ENCODE measurements around the gene PHKA2.

The PHKA2 gene

DNA sequence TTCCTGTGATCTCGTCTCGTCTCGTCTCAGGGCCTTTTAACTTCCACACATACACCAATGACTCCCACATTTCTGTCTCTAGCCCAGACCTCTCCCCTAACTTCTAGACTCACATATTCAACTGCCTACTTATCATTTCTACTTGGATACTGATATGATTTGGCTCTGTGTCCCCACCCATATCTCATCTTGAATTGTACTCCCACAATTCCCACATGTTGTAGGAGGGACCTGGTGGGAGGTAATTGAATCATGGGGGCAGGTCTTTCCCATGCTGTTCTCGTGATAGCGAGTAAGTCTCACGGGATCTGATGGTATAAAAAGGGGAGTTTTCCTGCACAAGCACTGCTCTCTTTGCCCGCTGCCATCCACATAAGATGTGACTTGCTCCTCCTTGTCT lies 8.9 kb downstream of the PHKA2 start:
- no peak for DNase-seq (ENCODE audit: low spot score)

GRCh38 chrX:18973527-18974192 lies 10.3 kb downstream of the PHKA2 start:
- no peak for DNase-seq (ENCODE audit: low spot score)

- DNase-seq (ENCODE audit: low spot score) = no peak
Measured at GRCh38 chrX:18971506-18971905, 12.4 kb downstream of the PHKA2 start.

- no peak for DNase-seq (ENCODE audit: low spot score)
Measured at GRCh38 chrX:18970465-18970864, 13.4 kb downstream of the PHKA2 start.

- no peak for DNase-seq (ENCODE audit: low spot score)
Measured at GRCh38 chrX:18966624-18967023, 17.3 kb downstream of the PHKA2 start.

DNA sequence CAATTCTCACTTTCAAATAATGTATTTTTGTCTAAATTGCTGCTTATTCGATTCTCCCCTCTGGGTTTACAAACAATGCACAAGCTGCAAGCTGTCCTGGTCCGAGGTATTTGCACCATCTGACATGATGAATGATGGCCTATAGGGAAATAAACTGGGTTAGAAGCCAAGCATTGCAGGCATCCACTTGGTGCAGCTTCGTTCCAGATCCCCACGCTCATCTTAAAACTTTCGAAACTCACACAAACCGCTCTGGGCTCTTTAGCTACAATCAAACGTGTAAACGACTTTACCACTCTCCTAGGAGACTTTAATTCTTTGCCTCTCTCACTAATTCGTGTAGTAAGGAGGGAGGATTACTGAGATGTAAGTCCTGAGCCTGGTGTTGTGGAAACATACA lies 19.0 kb downstream of the PHKA2 start:
- DNase-seq (ENCODE audit: low spot score) = no peak

GRCh38 chrX:18964026-18964425 lies 19.9 kb downstream of the PHKA2 start:
- no peak for DNase-seq (ENCODE audit: low spot score)

- no peak for DNase-seq (ENCODE audit: low spot score)
Measured at GRCh38 chrX:18962329-18962728, 21.6 kb downstream of the PHKA2 start.

DNA sequence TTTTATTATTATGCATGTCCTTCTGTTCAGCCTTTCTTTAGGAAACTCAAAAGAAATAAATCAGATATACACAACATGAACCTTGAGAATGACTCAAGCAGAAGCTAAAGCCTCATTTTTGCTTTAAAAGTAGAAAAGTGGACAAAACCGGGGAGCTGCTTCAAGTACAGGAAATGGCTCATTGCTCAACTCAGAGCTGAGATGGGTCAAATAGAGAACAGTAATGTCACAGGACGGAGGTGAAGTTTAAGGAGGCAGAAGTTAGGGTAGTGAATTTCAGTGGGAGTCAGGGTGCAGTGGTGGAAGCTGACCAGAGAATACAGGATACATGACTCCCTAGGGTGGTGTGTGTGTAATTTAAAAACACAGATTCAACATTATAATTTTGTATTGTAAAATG lies 22.2 kb downstream of the PHKA2 start:
- no peak for DNase-seq (ENCODE audit: low spot score)

DNA sequence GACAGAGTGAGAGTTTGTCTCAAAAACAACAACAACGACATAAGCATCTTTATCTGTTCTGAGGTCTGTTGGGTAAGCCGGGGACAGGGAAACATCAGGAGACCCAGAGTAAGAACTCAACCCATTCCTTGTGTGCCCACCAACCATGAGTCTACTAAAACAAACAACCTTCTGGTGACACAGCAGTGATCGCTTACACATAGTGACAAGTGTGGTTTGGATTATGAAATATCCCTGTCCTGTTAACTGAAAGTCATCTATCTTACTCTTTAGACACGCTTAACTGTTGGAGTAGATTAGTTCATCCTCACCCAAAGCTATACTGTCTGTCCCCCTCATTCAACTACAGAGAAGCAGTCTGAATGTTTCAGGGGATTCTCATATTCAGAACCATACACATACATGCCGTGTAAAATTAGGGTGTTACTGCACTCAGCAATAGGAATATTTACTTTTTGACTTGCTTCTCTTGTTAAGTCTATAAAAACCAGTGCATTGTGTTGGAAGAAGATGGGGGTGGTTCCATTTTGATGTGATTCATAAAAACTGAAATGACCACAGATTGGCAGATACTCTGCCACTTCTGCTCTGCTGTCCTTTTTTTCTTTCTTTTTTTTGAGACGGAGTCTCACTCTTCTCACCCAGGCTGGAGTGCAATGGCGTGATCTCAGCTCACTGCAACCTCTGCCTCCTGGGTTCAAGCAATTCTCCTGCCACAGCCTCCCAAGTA lies 27.4 kb downstream of the PHKA2 start:
- no peak for DNase-seq (ENCODE audit: low spot score)

DNA sequence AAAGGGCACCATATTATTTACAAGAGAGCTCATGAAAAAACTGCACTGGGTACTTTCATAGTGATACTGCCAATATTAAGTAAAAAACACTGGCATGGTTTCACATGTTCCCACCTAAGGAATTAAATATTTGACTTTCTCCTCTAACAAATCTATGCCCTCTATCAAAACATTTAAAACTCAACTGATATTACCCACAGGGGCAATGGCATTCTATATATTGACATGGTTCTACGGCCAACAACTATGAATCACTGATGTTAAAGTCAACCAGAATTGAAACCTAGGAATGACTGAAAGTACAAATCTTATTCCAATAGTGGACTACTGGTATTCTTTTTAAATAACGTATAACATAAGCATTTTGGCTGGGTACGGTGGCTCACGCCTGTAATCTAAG lies 28.2 kb downstream of the PHKA2 start:
- no peak for DNase-seq (ENCODE audit: low spot score)

DNA sequence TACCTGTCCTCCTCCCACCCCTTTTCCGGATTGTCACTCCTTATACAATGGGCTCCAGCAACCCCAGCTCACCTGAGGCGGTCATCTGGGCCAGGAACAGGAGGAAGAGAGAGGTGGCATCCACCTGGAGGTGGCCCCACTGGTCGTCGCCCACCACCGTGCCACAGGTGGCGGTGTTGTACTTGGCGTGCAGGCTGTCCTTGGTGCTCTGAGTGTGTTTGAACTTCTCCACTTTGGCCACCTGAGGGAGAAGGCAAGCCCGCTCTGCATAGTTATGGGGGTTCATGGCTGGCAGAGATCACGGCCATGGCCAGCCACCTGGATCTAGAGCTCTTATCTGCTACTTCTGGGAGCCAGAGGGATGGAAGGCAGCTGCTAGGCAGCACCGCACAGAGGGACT lies 32.9 kb downstream of the PHKA2 start:
- no peak for DNase-seq (ENCODE audit: low spot score)

- DNase-seq (ENCODE audit: low spot score) = no peak
Measured at GRCh38 chrX:18949944-18950301, 34.0 kb downstream of the PHKA2 start.

DNA sequence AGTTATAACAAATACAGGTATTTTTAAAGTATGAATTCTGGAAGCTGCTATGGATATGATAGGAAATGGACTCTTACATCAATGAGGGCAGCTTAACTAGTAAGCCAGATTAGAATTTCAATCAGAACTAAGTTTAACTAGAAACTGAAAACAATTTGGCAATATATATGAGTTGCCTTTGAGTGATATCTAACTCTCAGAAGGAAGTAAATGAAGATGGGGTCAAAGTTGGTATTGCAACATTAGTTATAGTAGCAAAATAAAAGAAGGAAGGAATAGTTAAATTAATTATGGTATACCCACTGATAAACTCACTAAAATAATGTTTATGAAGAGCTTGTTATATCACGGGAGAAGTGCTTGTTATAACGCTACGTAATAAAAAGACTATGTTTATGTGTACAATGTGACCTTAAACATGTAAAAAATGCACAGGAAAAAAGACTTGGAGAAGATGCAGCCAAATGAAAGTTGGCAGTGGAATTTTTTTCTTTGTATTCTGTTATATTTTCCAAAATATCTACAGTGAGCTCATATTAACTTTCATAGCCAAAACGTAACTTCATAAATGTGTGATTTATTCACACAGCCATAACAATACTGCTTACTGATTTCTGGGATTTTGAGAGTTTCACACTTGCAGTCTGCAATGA lies 34.5 kb downstream of the PHKA2 start:
- DNase-seq (ENCODE audit: low spot score) = no peak

DNA sequence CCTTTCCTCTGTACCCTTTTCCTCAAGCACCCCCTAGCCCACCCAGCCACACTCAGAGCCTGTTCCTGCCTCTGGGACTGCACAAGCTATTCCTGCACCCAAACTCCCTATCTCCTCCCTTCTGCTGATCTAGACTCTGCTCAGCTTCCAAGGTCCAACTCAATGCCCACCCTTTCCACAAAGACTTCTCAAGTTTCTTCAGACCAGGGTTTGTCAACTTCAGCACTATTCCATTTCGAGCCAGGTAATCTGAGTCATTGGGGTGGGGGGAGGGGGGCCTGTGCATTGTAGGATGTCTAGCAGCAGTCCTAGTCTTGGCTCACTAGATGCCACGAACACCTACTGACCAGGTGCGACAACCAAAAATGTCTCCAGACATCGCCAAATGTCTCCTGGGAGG lies 37.3 kb downstream of the PHKA2 start:
- DNase-seq (ENCODE audit: low spot score) = no peak

DNA sequence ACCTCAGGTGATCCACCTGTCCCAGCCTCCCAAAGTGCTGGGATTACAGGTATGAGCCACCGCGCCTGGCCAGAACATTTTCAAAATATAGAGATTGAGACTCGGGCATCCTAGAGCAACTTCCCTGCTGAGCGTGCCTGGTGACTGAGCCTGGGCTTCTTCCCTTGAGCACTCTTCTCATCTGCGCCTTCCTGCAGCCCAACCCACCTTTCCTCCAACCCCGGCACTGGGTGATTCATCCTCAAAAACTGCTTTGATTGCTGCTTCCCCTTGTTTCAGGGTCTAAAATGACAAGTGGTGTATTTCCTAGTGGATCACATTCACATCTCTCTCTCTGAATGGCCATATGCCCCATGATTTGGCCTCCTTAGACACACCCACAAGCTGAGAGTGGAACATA lies 37.8 kb downstream of the PHKA2 start:
- DNase-seq (ENCODE audit: low spot score) = no peak

DNA sequence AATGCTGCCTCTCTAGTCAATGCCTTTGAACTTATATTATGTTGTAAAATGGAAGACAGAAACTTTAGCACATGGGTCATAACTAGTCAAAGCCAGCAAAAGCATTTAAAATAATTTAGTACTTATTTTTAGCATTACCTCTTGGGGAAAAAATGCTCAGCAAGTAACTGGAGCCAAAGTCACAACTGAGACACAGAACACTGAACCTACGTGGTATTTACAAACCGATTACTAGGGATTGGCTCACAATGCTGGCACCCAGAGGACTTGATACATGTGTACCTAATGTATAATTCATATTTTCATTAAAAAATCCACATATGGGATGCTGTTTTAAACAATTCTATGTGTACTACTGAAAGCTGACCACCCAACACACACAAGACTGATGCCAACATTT lies 38.4 kb downstream of the PHKA2 start:
- no peak for DNase-seq (ENCODE audit: low spot score)

GRCh38 chrX:18944482-18944881 lies 39.4 kb downstream of the PHKA2 start:
- DNase-seq (ENCODE audit: low spot score) = no peak

- no peak for DNase-seq (ENCODE audit: low spot score)
Measured at GRCh38 chrX:18941896-18942295, 42.0 kb downstream of the PHKA2 start.

GRCh38 chrX:18938710-18939109 lies 45.2 kb downstream of the PHKA2 start:
- no peak for DNase-seq (ENCODE audit: low spot score)

GRCh38 chrX:18937173-18937572 lies 46.7 kb downstream of the PHKA2 start:
- no peak for DNase-seq (ENCODE audit: low spot score)

- no peak for DNase-seq (ENCODE audit: low spot score)
Measured at GRCh38 chrX:18935893-18936292, 48.0 kb downstream of the PHKA2 start.

- DNase-seq (ENCODE audit: low spot score) = no peak
Measured at GRCh38 chrX:18934708-18935107, 49.2 kb downstream of the PHKA2 start.

GRCh38 chrX:18933617-18934016 lies 50.3 kb downstream of the PHKA2 start:
- DNase-seq (ENCODE audit: low spot score) = no peak
